Osteoblast (primary cell): ENCODE data around the gene ZBED2. TPM values are rescaled to one million over a fixed set of nuclear protein-coding genes. Genes with fewer than 3 reads are reported as not detected.

Experiments used
- DNase-seq: peaks from one replicate; pipeline ENCODE4 v3.0.0; 2011; ENCODE audit warnings: low spot score, mixed read lengths; ENCODE audit not compliant: insufficient read length; ENCODE audit errors: missing footprints
- H2AFZ ChIP-seq: 2 replicates; pipeline ENCODE4 v1.6.0; 2011; ENCODE audit warnings: mild to moderate bottlenecking, low read length
- H3K27ac ChIP-seq: 2 replicates; pipeline ENCODE4 v1.5.1; 2011; ENCODE audit warnings: mild to moderate bottlenecking, low read depth, low read length, moderate library complexity
- H3K27me3 ChIP-seq: 2 replicates; pipeline ENCODE4 v1.6.0; 2012; ENCODE audit warnings: mild to moderate bottlenecking, control low read depth, inconsistent platforms, low read length, moderate library complexity; ENCODE audit not compliant: insufficient read depth
- H3K36me3 ChIP-seq: 2 replicates; pipeline ENCODE4 v1.5.1; 2011; ENCODE audit warnings: mild to moderate bottlenecking, low read length, control low read depth, moderate library complexity; ENCODE audit not compliant: insufficient read depth
- H3K4me1 ChIP-seq: 2 replicates; pipeline ENCODE4 v1.5.1; 2011; ENCODE audit warnings: mild to moderate bottlenecking, low read length, control low read depth, moderate library complexity; ENCODE audit not compliant: insufficient read depth
- H3K4me2 ChIP-seq: 2 replicates; pipeline ENCODE4 v1.6.0; 2011; ENCODE audit warnings: mild to moderate bottlenecking, low read length; ENCODE audit not compliant: insufficient read depth
- H3K4me3 ChIP-seq: fragments of 200-600 bp; sonication (generic); 3 replicates; pipeline ENCODE4 v1.5.1; 2012; ENCODE audit warnings: mild to moderate bottlenecking, low read length, inconsistent platforms; ENCODE audit not compliant: insufficient read depth
- H3K79me2 ChIP-seq: 2 replicates; pipeline ENCODE4 v1.6.0; 2012; ENCODE audit warnings: mild to moderate bottlenecking, low read length, control low read depth, inconsistent platforms; ENCODE audit not compliant: insufficient read depth
- H3K9me3 ChIP-seq: 2 replicates; pipeline ENCODE4 v1.5.1; 2011; ENCODE audit warnings: low read depth, low read length, control low read depth
- H4K20me1 ChIP-seq: 2 replicates; pipeline ENCODE4 v1.6.0; 2012; ENCODE audit warnings: mild to moderate bottlenecking, low read length, control low read depth; ENCODE audit not compliant: insufficient read depth
- total RNA-seq: library from RNA; depleted of rRNA; stranded (reverse); fragments of >200 nt; gene quantifications from 2 replicates; pipeline ENCODE4 v1.2.3, GENCODE V29; 2012
- TF ChIP-seq, protein P1 (sequence below): IDR thresholded peaks from 2 replicates; pipeline ENCODE4 v1.5.1; 2011; ENCODE audit warnings: mild to moderate bottlenecking, low read depth, low read length, moderate library complexity; ENCODE audit errors: extremely low read depth

ZBED2 gene
- total RNA-seq, 1 donor, result under 0.01 TPM

DNA sequence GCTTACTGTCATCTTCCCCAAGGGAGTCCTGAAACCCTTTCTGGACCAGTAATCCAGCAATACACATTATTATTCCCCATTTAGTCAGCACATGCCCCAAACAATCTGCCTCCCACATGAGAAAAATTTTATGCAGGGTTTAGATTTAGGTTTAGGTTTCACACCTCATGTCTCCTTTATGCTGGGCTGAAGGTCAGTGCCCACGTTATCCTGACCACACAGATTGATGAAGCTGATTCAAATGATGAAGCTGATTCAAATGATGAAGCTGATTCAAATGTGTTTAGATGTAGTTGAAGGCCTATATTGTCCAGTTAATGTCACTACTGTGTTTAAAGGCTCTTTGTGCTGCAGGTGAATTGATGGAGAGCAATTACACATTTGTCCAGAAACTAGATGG, 18.1 kb upstream of the ZBED2 start:
- no peak overlapping the region for H3K4me2 ChIP-seq
- no peaks in the 10 kb centered on the region for H3K4me1 ChIP-seq
- no peak overlapping the region for H2AFZ ChIP-seq
- H3K27ac ChIP-seq, result no peak overlapping the region
- H3K79me2 ChIP-seq, result no peaks in the 10 kb centered on the region
- TF ChIP-seq, protein P1, sequence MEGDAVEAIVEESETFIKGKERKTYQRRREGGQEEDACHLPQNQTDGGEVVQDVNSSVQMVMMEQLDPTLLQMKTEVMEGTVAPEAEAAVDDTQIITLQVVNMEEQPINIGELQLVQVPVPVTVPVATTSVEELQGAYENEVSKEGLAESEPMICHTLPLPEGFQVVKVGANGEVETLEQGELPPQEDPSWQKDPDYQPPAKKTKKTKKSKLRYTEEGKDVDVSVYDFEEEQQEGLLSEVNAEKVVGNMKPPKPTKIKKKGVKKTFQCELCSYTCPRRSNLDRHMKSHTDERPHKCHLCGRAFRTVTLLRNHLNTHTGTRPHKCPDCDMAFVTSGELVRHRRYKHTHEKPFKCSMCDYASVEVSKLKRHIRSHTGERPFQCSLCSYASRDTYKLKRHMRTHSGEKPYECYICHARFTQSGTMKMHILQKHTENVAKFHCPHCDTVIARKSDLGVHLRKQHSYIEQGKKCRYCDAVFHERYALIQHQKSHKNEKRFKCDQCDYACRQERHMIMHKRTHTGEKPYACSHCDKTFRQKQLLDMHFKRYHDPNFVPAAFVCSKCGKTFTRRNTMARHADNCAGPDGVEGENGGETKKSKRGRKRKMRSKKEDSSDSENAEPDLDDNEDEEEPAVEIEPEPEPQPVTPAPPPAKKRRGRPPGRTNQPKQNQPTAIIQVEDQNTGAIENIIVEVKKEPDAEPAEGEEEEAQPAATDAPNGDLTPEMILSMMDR, result no peak
- DNase-seq, result no peak
- no peaks in the 10 kb centered on the region for H4K20me1 ChIP-seq
- H3K4me3 ChIP-seq, result no peak overlapping the region
- H3K27me3 ChIP-seq, result no peaks in the 10 kb centered on the region
- H3K36me3 ChIP-seq, result no peaks in the 10 kb centered on the region
- H3K9me3 ChIP-seq, result no peaks in the 10 kb centered on the region

DNA sequence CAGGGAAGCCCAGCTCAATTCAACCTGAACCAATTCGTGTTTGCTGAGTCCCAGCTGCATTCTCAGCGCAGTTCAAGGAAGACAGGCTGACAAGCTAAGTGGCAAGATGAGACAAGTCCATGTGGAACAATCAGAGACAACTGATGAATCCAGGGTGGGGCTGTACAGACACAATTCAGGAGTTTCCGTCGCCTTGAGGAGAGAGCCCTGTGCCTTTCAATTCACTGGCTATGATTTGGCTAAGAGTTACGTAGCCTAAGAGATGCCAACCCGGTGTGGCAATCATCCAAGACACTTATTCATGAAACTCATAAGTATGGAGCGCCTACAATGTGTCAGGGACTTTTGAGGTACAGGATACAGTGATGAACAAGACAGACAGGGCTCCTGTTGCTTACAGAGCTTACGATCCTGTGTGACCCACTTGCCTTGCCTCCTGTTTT, 15.5 kb upstream of the ZBED2 start:
- TF ChIP-seq, protein P1, result no peak
- no peaks in the 10 kb centered on the region for H3K27me3 ChIP-seq
- no peaks in the 10 kb centered on the region for H3K36me3 ChIP-seq
- H3K4me3 ChIP-seq, result no peak overlapping the region
- H3K27ac ChIP-seq, result no peak overlapping the region
- no peaks in the 10 kb centered on the region for H4K20me1 ChIP-seq
- no peaks in the 10 kb centered on the region for H3K9me3 ChIP-seq
- H3K4me1 ChIP-seq, result peaks cover under 1% of the 10 kb centered on the region
- no peak overlapping the region for H2AFZ ChIP-seq
- no peak for DNase-seq
- no peaks in the 10 kb centered on the region for H3K79me2 ChIP-seq
- H3K4me2 ChIP-seq, result no peak overlapping the region

DNA sequence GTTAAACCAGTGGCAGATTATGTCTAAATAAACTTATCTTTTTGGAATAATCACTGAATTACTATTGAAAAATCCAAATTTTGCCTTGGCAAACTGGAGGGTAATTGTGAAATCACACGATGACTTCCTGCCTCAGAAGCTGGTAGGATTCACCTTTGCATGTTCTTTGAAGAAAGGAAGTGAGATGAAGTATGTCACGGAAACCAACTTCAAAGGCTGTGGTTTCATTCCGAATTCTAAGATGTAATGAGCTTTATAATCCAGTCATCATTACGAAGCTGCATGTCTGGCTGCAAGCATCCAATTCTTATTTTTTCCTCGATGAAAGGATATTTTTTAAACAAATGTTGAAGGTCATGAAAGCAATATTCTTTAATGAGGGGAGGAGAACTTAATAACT, 15.0 kb upstream of the ZBED2 start:
- H3K36me3 ChIP-seq, result no peaks in the 10 kb centered on the region
- no peak overlapping the region for H3K27ac ChIP-seq
- TF ChIP-seq, protein P1, result no peak
- DNase-seq, result no peak
- no peaks in the 10 kb centered on the region for H3K9me3 ChIP-seq
- H3K4me1 ChIP-seq, result peaks cover 5% of the 10 kb centered on the region
- H4K20me1 ChIP-seq, result no peaks in the 10 kb centered on the region
- H2AFZ ChIP-seq, result no peak overlapping the region
- H3K4me3 ChIP-seq, result no peak overlapping the region
- H3K79me2 ChIP-seq, result no peaks in the 10 kb centered on the region
- H3K4me2 ChIP-seq, result no peak overlapping the region
- no peaks in the 10 kb centered on the region for H3K27me3 ChIP-seq

DNA sequence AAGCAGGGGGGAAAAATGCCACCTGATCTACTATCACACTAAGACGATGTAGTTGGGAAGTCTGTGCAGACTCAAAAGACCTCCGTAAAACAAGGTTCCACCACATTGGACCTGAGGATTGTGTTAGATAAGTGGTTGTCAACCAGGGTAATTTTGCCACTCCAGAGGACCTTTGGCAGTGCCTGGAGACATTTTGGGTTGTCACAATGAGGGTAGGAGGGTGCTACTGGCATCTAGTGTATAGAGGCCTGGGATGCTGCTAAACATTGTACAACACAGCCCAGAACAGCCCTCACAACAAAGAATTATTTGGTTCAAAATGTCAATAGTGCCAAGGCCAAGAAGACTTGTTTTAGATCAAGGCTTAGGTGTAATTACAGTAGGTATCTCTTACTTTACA, 14.6 kb upstream of the ZBED2 start:
- Histone ChIP-seq H3K4me3 (no peak overlapping the region), H2AFZ (no peak overlapping the region), H3K27me3 (no peaks in the 10 kb centered on the region), H3K4me1 (peaks cover 10% of the 10 kb centered on the region), H3K79me2 (no peaks in the 10 kb centered on the region), H3K27ac (no peak overlapping the region), H3K9me3 (no peaks in the 10 kb centered on the region), H3K4me2 (no peak overlapping the region), H4K20me1 (no peaks in the 10 kb centered on the region), H3K36me3 (no peaks in the 10 kb centered on the region)
- TF ChIP-seq, protein P1, result no peak
- no peak for DNase-seq
